ENCODE results near the gene ARFIP2. TPM values are rescaled to one million over a fixed set of nuclear protein-coding genes. Genes with fewer than 3 reads are reported as not detected.

The ARFIP2 gene
- total RNA-seq, result 86.6 and 87.3 TPM in 2 replicates

GRCh38 chr11:6481012-6481923 is at the start of gene ARFIP2, which contains the start of gene TIMM10B:
Gene ARFIP2, minus strand, starts transcription at chr11:6481331. Its CDS starts 910 bp downstream, at chr11:6480421.
Gene TIMM10B, plus strand, starts transcription at chr11:6481501. Its CDS starts 16 bp downstream, at chr11:6481517.

GRCh38 chr11:6497069-6497839 is 16.1 kb upstream of the ARFIP2 start, which contains the start of gene DNHD1:
Gene DNHD1, plus strand, starts transcription at chr11:6497280. Its CDS starts 936 bp downstream, at chr11:6498216.

GRCh38 chr11:6473451-6474412 is 7.4 kb downstream of the ARFIP2 start, which contains the start of gene TRIM3:
Gene TRIM3, minus strand, starts transcription at chr11:6473941. Its CDS starts 8,246 bp downstream, at chr11:6465695.

GRCh38 chr11:6440906-6441358 is 40.2 kb downstream of the ARFIP2 start, which contains the start of gene HPX:
Gene HPX, minus strand, starts transcription at chr11:6440987. Its CDS starts 24 bp downstream, at chr11:6440963.

Other genes with a start within 250 kb of the ARFIP2 start
- gene FHIP1B, start 246.7 kb downstream of the ARFIP2 start, total RNA-seq, result 23.9 and 26.8 TPM in 2 replicates
- gene CNGA4, start 242.2 kb downstream of the ARFIP2 start, total RNA-seq, result 0.16 TPM in 1 of 2 replicates, not detected in the other
- gene CCKBR, start 221.5 kb downstream of the ARFIP2 start, total RNA-seq, result not detected in 2 replicates
- 251 and 347 TPM in 2 replicates for gene CAVIN3, start 160.8 kb downstream of the ARFIP2 start, total RNA-seq
- gene SMPD1, start 90.9 kb downstream of the ARFIP2 start, total RNA-seq, result 34.7 and 42.5 TPM in 2 replicates
- 75.6 and 82.3 TPM in 2 replicates for gene APBB1, start 62.2 kb downstream of the ARFIP2 start, total RNA-seq
- 1.2 and 2.1 TPM in 2 replicates for gene HPX, start 40.3 kb downstream of the ARFIP2 start, total RNA-seq
- gene TRIM3, start 7.4 kb downstream of the ARFIP2 start, total RNA-seq, result 26.6 and 27.4 TPM in 2 replicates
- gene TIMM10B, start 170 bp upstream of the ARFIP2 start, total RNA-seq, result 52.7 and 54.4 TPM in 2 replicates
- gene DNHD1, start 15.9 kb upstream of the ARFIP2 start, total RNA-seq, result 9.4 and 13.0 TPM in 2 replicates
- gene RRP8, start 122.3 kb upstream of the ARFIP2 start, total RNA-seq, result 12.5 and 12.8 TPM in 2 replicates
- 216 and 230 TPM in 2 replicates for gene ILK, start 122.4 kb upstream of the ARFIP2 start, total RNA-seq
- gene TAF10, start 130.9 kb upstream of the ARFIP2 start, total RNA-seq, result 27.7 and 38.3 TPM in 2 replicates
- gene TPP1, start 138.1 kb upstream of the ARFIP2 start, total RNA-seq, result 69.9 and 101 TPM in 2 replicates
- 42.3 and 53.2 TPM in 2 replicates for gene DCHS1, start 174.5 kb upstream of the ARFIP2 start, total RNA-seq
- gene MRPL17, start 202.0 kb upstream of the ARFIP2 start, total RNA-seq, result 28.4 and 39.6 TPM in 2 replicates